SH-SY5Y (cell line): ENCODE results near the gene KLHDC4.

Experiments used
- GATA2 ChIP-seq: IDR thresholded peaks from 2 replicates; pipeline ENCODE4 v1.6.1; 2011; ENCODE audit warnings: mild to moderate bottlenecking, low read depth, low read length
- GATA3 ChIP-seq: IDR thresholded peaks from 2 replicates; pipeline ENCODE4 v1.6.1; 2011; ENCODE audit warnings: low read depth, mild to moderate bottlenecking, low read length, moderate library complexity

DNA sequence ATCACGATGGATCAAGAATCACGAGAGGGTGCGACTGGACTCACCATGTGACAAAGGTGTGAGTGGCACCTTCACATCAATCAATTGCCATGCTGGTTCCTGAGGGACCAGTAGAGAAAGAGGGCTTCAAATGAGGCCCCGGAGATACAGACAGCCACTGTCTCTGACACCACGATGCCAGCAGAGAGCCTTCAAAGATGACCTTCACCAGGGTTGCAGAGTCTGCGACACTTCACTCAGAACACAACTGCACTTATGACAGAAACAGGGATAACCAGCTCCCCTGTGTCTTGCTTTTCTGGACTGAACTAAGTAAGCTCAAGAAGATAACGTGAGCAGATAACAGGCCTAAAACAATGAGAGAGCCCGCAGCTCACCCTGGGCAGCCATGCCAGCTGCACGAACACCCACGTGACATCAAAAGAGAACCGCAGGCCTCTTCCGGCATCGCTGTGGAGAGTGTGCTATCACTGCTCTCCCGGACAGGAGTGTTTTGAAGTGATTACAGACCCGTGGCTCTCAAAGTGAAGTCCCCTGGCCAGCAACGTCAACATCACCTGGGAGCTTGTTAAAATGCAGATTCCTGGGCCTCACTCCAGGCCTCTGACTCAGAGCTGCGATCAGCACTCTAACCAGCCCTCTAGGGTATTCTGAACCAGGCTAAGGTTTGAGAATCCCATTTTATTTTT lies 36.4 kb downstream of the KLHDC4 start:
- TF ChIP-seq GATA3 = no peak
- TF ChIP-seq GATA2 = no peak
